A204.1 (cell line): ENCODE data around the gene EFCC1.

Experiments
- FAIRE-seq: peaks from 2 replicates; lab custom pipeline; 2012; peaks lifted over from hg19 to GRCh38; lab: Jason Lieb, UNC

EFCC1 gene, protein sequence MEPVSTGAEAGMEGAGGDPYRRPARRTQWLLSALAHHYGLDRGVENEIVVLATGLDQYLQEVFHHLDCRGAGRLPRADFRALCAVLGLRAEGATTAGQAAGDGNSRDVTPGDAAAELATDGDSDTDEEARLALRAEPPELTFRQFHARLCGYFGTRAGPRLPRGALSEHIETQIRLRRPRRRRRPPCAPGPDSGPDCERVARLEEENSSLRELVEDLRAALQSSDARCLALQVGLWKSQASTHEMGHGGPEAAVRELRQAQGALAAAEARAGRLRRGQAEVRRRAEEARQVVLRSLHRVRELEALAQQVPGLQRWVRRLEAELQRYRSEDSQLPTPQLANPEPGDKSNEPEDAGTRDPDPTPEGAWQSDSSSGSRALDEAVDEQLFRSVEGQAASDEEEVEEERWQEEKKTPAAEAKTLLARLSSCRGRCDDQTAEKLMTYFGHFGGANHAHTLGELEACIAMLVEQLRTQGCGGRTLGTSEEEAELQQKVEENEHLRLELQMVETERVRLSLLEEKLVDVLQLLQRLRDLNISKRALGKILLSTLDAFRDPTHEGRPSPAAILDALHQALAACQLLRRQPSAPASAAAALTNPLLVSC

DNA sequence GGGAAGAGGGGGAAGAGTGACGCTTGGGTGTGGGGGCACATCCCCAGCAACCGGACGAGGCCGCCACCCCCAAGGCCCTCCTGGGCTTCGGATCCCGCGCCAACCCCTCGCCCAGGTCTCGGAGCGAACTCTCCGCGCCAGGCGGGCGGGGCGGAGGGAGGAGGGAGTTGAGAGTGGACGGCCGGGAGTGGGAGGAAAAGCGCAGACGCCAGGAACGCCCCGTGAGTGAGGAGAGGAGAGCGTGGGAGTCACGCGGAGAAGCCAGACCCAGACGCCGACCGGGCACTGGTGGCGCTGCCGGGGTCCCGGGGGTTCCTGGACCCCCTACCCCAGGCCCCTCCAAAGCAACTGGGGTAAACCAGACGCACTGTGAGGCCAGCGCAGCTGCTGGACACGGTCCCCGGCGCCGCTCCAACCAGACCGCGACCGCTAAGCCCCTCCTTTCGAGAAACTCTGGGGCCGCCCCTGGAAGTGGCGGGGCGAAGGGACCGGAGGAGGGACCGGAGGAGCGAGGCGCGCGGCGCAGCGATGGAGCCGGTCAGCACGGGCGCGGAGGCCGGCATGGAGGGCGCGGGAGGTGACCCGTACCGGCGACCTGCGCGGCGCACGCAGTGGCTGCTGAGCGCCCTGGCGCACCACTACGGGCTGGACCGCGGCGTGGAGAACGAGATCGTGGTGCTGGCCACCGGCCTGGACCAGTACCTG lies at the start of gene EFCC1:
Gene EFCC1, plus strand, starts transcription at position 204 of the 705 bp plus-strand sequence. Its CDS starts 325 bp downstream, at position 529.
- FAIRE-seq: no peak

DNA sequence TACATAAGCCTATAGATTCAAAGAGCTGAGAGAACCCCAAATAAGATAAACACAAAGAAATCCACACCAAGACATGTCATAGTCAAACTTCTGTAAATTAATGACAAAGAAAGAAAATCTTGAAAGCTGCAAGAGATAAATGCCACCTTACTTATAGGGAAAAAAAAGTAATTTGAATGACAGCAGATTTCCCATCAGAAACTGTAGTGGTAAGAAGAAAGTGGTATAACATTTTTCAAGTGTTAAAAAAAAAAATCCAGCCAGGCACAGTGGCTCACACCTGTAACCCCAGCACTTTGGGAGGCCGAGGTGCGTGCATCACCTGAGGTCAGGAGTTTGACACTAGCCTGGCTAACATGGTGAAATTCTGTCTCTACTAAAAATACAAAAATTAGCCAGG lies 44.7 kb upstream of the EFCC1 start:
- no peak for FAIRE-seq

DNA sequence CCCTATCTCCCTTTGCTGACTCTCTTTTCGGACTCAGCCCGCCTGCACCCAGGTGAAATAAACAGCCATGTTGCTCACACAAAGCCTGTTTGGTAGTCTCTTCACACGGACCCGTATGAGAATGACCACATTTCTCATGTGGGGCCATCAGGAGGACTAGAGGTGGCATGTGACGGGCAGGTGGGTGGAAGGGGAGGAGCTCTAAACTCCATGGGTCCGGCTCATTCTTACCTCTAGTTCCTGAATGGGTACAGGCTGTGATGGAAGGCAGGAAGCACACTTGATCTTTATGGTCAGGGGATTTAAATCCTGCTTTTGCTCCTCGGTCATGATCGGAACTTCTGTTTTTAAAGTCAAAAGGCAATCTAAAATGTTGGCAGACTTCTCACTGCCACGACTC lies 35.8 kb upstream of the EFCC1 start:
- no peak for FAIRE-seq

DNA sequence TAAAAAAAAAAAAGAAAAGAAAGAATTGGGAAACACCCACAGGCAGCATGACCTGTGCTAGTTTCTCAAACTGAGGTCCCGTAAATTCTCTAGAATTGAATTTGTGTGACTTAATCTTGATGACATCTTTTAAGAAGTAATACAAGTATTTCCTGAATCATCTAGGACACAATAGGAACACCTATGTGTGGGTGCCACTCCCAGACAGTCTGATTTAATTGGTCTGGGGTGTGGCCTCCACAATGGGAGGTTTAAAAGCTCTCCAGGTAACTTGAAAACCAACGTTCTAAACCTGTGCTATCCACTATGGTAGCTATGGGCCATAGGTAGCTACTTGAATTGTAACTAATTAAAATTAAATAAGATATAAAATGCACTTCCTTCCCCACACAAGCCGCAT lies 35.3 kb upstream of the EFCC1 start:
- FAIRE-seq: no peak

DNA sequence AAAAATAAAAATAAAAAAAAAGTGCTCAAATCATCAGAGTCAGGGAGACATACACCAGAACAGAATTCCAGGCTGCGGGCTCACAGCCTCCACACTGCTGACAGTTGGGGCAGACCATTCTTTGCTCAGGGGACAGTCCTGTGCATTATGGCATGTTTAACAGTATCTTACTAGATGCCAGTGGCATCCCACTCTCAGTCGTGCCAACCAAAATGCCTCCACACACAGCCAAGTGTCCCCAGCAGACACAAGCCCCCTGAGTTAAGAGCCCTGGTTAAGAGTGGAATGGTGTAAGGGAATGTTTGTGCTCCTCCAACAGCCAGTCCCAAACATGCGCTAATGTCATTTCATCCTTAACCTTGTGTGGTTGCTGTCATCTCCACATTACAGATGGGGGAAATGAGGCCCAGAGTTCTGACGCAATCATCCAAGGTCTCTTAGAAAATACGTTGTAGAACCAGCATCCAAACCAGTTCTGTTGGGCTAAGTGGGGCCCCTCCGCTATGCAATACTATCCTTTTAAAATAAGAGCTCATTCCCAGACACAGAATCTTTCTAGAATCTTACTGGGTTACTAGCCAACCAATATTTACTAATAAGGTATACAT lies 33.3 kb upstream of the EFCC1 start:
- no peak for FAIRE-seq

DNA sequence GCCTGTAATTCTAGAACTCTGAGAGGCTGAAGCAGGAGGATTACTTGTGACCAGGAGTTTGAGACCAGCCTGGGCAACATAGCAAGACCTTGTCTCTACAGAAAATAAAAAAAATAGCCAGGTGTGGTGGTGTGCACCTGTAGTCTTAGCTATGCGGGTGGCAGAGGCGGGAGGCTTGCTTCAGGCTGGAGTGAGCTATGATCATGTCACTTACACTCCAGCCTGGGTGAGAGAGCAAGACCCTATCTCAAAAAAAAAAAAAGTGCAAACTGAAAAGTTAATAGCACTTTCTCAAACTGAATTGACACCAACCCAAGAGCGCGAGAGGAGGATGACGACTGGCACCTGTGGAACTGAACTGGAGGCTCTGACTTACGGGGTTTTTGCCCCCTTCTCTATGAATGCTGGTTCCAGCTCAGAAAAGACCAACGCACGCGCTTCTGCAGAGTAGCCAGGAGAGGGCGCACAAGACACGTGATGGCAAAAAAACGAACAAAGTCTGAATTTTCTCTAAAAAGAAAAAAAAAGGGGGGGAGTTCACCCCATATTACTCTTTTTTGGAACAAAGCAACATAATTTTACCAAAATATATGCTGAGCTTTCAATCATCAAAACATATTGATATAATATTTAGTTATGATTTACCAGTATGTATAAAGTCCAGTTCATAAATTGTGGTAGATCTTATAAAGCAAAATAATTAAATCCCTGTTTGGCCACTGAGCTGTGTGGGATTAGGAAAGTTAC lies 30.9 kb upstream of the EFCC1 start:
- FAIRE-seq: peak; percentile 48

DNA sequence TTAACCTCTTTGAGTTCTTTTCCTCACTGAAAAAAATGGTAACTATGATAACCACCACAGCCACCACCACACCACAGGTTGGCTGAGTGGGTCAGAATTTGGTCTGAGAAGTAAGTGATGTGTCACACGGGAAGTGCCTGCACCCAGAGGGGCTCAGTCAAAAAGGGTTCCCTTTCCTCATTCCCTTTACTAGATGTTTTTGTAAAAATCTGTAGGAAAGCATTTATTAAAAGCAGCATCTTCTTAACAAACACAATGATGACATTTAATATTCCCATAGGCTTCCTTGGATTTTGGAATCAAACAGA lies 30.4 kb upstream of the EFCC1 start:
- FAIRE-seq: no peak

DNA sequence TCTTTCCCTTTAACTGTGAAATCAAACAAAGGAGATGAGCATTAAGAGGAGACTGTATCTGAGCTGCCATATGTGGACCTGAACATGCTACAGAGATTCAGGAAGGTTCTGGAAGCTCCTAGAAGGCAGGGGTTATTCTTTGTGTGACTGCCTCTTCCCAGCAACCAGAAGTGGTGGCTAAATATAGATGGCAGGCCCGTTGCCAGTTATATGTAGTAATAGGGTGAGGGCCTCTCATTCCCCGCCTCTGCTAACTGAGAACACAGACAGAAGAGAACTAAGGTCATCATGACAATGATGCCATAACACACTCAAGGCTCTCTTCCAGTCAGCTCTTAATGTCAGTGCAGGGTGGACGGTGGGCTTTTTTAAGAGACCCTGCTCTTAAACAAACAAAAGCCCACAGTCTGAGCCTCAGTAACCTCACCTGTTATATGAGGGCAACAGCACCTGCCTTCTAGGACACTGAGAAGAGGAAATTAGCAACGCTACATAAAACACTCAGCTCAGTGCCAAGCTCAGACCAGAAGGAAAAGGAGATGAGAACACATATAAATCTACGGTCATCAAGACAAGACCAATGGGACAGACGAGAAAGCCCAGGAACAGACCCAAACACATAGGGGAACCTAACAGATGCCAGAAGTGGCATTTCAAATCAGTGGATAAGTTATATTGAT lies 29.5 kb upstream of the EFCC1 start:
- no peak for FAIRE-seq

DNA sequence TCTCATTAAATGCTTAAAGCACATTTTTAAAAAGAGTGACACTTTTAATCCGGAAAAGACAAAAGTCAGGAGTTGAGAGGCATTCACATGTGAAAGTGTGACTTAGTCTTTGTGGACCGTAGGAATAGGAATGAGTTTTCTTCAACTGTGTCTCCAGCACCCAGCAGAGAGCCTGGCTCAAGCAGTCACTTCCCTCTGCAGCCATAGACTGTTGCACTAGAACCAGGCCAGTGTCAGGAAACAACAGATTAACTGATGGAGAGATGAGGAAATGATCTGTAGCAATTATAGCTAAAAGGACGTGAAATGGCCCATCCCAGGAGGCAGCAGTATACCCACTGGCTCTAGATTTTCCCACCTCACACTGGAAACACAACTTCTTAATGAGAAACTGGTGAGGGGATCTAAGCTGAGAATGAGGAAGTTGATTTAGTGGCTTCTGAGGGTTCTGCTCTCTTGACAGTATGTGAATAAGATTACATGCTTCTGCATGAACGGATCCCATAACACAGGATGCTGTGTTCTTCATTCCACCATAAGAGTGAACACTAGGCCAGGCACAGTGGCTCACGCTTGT lies 27.0 kb upstream of the EFCC1 start:
- FAIRE-seq: no peak

DNA sequence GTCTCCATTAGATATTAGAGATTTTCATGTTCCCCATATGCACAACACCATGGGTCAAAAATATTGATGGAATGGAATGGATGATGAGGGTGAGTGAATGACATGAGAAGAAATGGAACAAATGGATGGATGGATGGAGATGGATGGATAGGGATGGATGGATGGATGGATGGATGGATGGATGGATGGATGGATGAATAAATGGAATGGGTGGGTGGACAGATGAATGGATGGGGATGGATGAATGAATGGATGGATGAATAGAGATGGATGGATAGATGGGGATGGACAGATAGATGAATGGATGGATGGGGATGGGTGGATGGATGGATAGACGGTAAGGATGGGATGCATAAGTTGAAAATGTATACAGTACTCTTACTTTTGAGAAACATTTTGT lies 25.8 kb upstream of the EFCC1 start:
- no peak for FAIRE-seq

DNA sequence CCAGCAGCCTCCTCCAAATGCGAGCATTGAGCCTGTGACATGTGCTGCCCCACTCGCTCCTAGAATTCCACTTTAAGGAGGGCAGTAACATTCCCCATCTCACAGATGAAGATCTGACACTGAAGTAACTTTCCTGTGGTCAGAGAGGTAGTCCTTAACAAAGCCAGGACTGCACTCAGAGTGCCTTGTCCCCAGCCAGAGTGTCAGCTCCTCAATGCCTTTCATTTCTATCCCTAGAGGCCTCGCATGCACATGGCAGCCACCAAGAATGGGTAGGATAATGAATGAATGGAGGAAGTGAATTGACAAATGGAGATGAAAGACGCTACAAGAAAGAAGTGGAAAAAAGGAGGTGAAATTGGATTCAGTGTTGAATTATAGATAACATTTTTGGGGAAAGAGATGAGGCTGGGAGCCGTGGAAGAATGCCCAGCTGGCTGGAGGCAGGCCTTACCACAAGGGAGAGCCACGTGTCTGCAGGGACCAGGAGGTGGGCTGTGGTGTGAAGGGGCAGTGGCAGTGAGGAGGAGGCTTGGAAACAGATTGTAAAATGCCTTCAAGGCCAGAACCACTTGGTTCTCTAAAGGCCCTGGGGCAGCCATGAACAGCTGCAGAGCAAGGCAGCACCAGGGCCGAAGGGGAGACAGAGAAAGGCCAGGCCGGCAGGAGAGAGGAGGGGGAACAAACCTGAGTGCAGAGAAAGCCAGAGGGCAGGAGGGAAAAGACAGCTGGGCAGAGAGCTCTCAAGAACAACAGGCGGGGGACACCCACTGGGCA lies 17.6 kb upstream of the EFCC1 start:
- no peak for FAIRE-seq

DNA sequence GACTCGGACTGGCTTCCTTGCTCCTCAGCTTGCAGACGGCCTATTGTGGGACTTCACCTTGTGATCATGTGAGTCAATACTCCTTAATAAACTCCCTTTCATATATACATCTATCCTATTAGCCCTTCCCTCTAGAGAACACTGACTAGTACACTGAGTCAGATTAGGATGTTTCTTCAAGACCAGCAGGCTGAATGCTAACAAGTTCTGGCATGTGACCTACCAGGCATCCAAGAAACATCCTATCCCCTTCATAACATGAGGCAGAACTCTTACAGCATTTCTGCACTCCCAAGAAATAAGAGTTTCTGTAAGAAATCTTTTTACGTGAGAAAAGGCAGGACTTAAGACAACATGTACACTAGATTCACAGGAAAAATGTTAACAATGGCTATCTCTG lies 16.5 kb upstream of the EFCC1 start:
- FAIRE-seq: no peak

DNA sequence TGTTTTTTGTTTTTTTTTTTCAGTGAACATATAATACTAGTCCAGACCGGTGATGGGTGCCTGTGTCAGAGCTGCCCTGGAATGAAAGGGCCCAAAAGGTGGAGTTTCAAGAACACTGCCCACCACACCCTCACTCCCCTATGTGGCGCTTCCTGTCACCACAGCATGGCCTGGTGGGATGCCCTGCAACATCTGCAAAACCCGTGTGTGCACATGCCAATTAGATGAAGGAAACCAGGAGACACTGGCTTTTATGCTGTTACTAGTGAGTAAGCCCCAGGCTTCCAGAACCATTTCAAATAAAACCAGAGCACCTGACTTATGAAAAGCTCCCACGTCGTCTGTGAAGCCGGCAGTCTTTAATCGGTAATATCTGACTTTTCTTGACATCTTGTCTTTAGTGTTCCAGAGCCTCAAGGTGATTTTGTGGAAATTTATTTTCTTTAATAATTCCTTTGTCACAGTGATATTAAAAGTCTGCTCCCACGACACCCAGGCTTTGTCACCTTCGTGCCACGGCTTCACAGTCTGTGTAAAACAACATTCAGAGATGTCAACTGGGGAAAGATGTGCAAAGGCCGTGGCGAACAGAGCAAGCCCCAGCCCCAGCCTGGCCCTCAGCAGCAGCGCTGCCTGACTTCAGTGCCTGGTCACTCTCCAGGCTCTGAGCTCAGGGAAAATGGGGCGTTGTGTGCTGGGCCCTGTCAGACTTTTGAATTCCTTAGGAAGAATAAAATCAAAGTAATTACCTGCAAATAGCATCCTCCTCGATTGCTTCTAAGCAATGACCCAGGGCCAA lies 13.6 kb upstream of the EFCC1 start:
- no peak for FAIRE-seq

DNA sequence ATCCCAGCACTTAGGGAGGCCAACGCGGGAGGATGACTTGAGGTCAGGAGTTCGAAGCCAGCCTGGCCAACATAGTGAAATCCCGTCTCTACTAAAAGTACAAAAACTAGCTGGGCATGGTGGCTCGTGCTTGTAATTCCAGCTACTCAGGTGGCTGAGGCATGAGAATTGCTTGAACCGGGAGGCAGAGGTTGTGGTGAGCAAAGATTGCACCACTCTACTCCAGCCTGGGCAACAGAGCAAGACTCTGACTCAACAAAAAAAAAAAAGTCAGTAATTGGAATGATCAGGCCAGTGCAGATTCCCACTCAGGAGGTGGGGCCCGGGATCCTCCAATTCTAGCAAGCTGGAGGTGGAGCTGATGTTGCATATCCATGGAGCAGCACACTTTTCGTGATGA lies 12.8 kb upstream of the EFCC1 start:
- FAIRE-seq: no peak

DNA sequence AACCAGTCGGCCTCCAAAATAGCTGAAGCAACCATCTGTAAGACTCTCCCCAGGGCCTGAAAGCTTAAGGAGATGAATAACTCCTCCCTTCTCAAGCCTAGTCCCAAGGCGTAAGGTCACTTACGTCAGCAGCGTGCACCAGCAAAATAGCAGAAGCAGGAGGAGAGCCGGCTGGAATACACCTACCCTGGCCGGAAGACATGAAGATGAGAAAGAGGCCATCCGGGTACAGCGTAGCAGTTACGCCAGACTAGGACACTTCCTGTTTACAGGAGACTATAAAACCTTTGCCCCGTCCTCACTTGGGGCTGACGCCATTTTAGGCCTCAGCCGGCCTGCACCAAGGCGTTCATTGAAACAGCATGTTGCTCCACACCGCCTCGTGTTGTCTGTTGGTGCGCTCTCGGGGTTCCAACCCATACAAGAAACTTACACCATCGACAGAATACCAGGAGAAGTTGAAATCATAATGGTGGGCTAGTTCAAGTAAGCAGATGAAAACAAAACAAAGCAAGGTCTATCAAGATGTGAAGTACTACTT lies 9.7 kb upstream of the EFCC1 start:
- no peak for FAIRE-seq

DNA sequence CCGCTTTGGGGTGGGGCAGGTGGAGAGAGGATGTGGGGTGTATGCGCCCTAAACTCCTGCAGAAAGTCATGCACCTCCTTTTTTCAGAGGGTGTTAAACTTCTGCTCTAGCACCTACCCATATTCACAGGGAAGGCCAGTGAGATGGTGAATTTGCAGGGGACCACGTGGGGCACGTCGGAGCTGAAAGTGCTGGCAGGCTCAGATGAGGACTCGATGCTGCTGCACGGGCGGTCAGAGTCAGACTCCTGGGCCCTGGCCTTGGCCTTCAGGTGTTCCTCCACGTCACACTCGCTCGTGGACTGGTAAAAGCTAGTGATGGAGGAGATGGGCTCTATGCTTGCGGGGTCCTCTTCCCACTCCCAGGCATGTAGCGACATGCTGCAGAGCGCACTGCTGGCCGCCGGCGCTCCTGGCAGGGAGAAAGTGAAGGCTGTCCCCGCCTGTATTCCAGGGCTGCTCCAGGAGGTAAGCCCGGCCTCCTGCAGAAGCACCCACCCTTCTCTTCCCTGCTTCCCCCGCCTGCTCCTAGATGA lies 8.1 kb upstream of the EFCC1 start:
- FAIRE-seq: no peak

DNA sequence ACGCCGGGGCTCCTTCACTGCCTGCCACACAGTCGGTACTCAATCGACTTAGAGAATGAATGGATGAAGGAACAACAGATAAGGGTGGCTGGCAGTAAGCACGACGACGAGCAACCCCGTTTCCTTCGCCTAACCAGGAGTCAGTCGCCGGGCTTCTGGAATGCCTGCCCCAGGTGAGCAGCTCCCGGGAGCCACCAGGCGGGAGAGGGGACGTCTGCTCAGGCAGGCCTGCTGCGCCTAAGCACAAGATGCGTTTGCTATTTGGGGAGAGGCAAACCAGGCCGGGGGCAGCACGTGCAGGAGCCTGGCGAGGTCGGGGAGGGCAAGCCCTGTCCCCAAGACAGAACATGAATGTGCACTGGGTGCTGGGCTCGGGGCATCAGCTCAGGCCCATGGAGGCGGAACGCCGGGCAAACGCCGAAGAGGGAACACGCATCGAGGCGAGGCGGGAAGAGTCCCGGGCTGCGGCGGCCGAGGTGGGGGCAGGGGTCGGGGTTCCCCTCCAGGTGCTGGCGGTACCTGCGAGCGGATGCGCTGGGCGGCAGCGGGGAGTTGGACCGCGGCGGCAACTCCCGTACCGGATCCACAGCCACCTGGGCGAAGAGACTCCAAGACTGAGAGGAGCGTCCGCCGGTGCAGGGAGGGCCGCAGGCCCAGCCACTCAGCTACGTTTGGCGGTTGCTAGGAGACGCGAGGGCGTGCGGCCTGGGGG lies 7.5 kb upstream of the EFCC1 start, which contains the start of gene CFAP92:
Gene CFAP92, minus strand, starts transcription at position 616 of the 712 bp plus-strand sequence. CDS start 772 bp downstream, outside the sequence.
- FAIRE-seq: no peak

DNA sequence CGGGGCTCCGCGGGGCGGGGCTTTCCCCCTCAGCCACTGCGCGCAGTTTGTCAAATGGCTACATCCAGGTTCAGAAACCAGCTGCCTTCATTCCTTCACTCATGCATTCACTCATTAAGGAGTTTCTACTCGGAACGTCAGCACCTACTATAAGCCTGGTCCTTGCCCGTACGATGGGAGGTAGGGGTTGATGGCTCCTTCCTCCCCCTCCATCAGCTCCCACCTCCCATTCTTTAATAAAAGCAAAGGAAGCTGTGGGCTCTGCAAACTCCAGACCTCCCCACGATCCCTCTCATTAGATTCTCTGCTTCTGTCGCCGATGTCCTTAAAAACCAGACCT lies 7.0 kb upstream of the EFCC1 start:
- no peak for FAIRE-seq
